Kidney (tissue), 14 donors: ENCODE results near the gene RPS24. TPM values are rescaled to one million over a fixed set of nuclear protein-coding genes. Genes with fewer than 3 reads are reported as not detected.

Source experiments
- DNase-seq, 5 donors: peaks; one replicate each; pipeline ENCODE4 v3.0.0-alpha.2; 2013 to 2020
- FAIRE-seq: peaks from 2 replicates; lab custom pipeline; 2012; peaks lifted over from hg19 to GRCh38; lab: Jason Lieb, UNC
- H3K27ac ChIP-seq, 2 donors: one replicate each; pipeline ENCODE4 v1.7.0; 2013; ENCODE audit warnings: low read depth in 2 of 2, low read length in 2 of 2, inconsistent platforms in 1 of 2
- H3K27me3 ChIP-seq: one replicate; pipeline ENCODE4 v1.7.1; 2013; ENCODE audit warnings: low read length, inconsistent platforms; ENCODE audit not compliant: control insufficient read depth, insufficient read depth
- H3K36me3 ChIP-seq, 3 donors: one replicate each; pipeline versions ENCODE4 v1.7.0 to v1.7.1; 2013; ENCODE audit warnings: low read length in 3 of 3, control low read depth in 1 of 3, inconsistent platforms in 1 of 3; ENCODE audit not compliant: insufficient read depth in 3 of 3, control insufficient read depth in 2 of 3
- H3K4me1 ChIP-seq, 3 donors: one replicate each; pipeline versions ENCODE4 v1.7.0 to v1.7.1; 2013; ENCODE audit warnings: low read length in 3 of 3, inconsistent platforms in 1 of 3, low read depth in 1 of 3; ENCODE audit not compliant: control insufficient read depth in 2 of 3, insufficient read depth in 2 of 3
- H3K4me3 ChIP-seq, 3 donors: one replicate each; pipeline versions ENCODE4 v1.7.0 to v1.8.1; 2013; ENCODE audit warnings: low read length in 3 of 3, control low read depth in 1 of 3, inconsistent platforms in 1 of 3
- H3K9ac ChIP-seq, 3 donors: one replicate each; pipeline versions ENCODE4 v1.7.0 to v1.7.1; 2013; ENCODE audit warnings: low read length in 3 of 3, control low read depth in 1 of 3, inconsistent platforms in 1 of 3
- H3K9me3 ChIP-seq, 3 donors: one replicate each; pipeline versions ENCODE4 v1.7.0 to v1.7.1; 2013; ENCODE audit warnings: low read length in 3 of 3, control low read depth in 1 of 3, inconsistent platforms in 1 of 3; ENCODE audit not compliant: control insufficient read depth in 2 of 3, insufficient read depth in 1 of 3
- intact Hi-C: fragments of 100-400 bp; cut with DNase I; formaldehyde crosslinking; loops from one replicate; pipeline ENCODE4 v1.11.1; 2022
- polyA plus RNA-seq: library from polyadenylated mRNA; stranded (reverse); fragments of 350-450 nt; fragmentation: Illumina TruSeq; extraction: RNeasy Lipid Tissue Mini Kit (QIAGEN cat#74804); gene quantifications from one replicate; pipeline ENCODE4 v1.2.3, GENCODE V29; 2014; ENCODE audit warnings: low read depth, low replicate concordance; ENCODE audit not compliant: insufficient read depth
- total RNA-seq: library from RNA; stranded (reverse); fragmentation: NEBNext Ultra II Directional; extraction: Animal tissue kit (Norgen Biotek cat#: 25700); gene quantifications from one replicate; pipeline ENCODE4 v1.2.1, GENCODE V29; 2021
- TF ChIP-seq, protein P1 (sequence below): IDR thresholded peaks from 3 replicates; pipeline ENCODE4 v1.5.1; 2012; ENCODE audit warnings: mild to moderate bottlenecking, moderate library complexity, borderline replicate concordance; ENCODE audit not compliant: insufficient read depth; ENCODE audit errors: extremely low read depth
- donor health status: control.
- donor health status: control.
- donor health status: control.
- donor health status: control.
- donor health status: control.
- donor health status: DM: yes; HTN: yes; CAD: no.
- donor health status: Normal renal cell carcinoma (clear cell type).

The RPS24 gene
- total and polyA plus RNA-seq, 2 donors from 2014 or later, result 1,088 to 3,199 TPM

DNA sequence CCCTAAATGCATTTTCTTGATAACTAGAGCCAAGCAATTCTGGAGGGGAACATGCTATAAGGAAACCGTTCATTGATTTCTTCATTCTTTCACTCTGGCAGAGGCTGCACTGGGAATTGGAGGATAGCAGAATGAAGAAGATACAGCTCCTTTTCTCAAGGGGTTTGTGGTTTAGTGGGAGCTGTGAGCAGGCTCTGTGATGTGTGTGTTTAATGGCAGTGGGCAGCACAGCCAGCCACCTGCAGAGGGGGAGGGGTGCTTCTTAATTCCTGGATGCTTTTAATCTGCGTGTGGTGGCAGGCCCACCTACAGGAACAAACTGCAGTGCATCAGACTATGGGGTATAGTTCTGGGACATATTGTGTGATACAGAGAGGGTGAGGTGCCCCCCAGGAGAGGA, 31.9 kb downstream of the RPS24 start:
- Histone ChIP-seq H3K4me3 (no peak overlapping the region), H3K9me3 (no peaks in the 10 kb centered on the region), H3K36me3 (no peaks in the 10 kb centered on the region), H3K27ac (no peak overlapping the region), H3K4me1 (no peaks in the 10 kb centered on the region), H3K27me3 (no peaks in the 10 kb centered on the region), H3K9ac (no peak overlapping the region)
- FAIRE-seq (no peak), DNase-seq (peak in 1 of 5 donors; percentile 2)
- intact Hi-C loops, result no loop called here
- TF ChIP-seq, protein P1, sequence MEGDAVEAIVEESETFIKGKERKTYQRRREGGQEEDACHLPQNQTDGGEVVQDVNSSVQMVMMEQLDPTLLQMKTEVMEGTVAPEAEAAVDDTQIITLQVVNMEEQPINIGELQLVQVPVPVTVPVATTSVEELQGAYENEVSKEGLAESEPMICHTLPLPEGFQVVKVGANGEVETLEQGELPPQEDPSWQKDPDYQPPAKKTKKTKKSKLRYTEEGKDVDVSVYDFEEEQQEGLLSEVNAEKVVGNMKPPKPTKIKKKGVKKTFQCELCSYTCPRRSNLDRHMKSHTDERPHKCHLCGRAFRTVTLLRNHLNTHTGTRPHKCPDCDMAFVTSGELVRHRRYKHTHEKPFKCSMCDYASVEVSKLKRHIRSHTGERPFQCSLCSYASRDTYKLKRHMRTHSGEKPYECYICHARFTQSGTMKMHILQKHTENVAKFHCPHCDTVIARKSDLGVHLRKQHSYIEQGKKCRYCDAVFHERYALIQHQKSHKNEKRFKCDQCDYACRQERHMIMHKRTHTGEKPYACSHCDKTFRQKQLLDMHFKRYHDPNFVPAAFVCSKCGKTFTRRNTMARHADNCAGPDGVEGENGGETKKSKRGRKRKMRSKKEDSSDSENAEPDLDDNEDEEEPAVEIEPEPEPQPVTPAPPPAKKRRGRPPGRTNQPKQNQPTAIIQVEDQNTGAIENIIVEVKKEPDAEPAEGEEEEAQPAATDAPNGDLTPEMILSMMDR, result no peak

DNA sequence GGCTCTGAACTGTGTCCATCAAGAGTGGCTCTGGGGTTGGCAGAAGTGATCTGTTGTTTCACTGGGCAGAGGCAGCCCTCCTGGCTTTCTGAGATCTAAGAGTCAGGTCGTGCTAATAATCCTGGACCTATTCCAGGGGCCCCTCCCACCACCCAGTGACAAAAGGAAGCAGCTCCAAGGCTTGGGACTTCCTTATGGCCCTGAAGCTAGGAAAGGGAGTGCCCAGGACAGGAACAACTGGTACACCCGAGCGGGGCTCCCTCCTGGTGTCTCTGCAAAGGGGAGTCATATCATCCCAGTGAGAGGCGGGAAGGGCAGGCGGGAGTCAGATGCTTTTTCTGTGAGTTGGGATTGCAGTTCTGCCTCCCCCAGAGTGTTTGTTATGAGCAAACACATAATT, 32.3 kb downstream of the RPS24 start:
- Histone ChIP-seq H3K36me3 (no peaks in the 10 kb centered on the region), H3K4me3 (no peak overlapping the region), H3K27ac (no peak overlapping the region), H3K9me3 (no peaks in the 10 kb centered on the region), H3K4me1 (no peaks in the 10 kb centered on the region), H3K9ac (no peak overlapping the region), H3K27me3 (no peaks in the 10 kb centered on the region)
- FAIRE-seq, result no peak
- TF ChIP-seq, protein P1, result no peak
- peak in 1 of 5 donors; percentile 55 for DNase-seq
- intact Hi-C loops, result no loop called here

DNA sequence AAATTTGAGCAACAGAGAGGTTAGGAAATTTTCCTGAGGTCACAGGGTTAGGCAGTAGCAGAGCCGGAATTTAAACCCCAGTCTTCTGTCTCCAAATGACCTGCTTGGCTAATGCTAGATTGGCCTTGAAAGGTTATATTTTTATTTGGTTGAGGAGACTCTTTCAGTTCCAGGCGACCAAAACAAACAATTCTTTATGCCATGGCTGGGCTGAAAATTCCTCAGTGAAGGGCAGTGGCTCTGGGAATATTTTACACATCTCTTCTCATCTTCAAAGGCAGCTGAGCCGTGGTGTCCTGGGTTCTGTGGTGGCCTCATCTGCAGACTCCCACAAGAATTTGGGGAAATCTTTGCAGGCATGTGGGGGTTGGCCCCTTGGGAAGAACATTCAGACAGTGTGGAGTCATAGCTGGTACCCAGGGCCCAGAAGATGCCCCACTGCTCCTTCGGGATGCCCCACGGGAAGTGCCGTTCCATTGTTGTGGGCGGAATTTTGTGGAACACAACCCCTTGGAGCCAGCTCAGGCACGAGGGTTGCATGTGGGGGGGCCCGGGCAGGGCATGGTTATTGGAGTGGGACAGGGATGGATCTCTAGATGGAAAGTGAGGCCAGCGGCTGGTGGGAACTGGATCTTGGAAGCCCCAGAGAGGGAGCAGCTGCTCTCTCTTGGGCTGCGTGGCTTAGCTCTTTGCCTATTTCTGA, 33.2 kb downstream of the RPS24 start:
- Histone ChIP-seq H3K4me1 (no peaks in the 10 kb centered on the region), H3K27me3 (no peaks in the 10 kb centered on the region), H3K9me3 (no peaks in the 10 kb centered on the region), H3K4me3 (no peak overlapping the region), H3K27ac (no peak overlapping the region), H3K9ac (no peak overlapping the region), H3K36me3 (no peaks in the 10 kb centered on the region)
- intact Hi-C loops, result no loop called here
- no peak for FAIRE-seq
- peak in 1 of 5 donors; percentile 54 for DNase-seq
- TF ChIP-seq, protein P1, result no peak
